GM18867 (cell line): ENCODE measurements around the gene TSPYL6.
"Not testable (repeated sequence)": the region's sequence is repeated elsewhere in the genome, so short reads cannot be mapped to it uniquely, and the experiment has no call there.

Source experiments
- ATAC-seq: cut with Tn5 transposase; IDR thresholded peaks from one replicate; pipeline ENCODE4 v1.9.1; 2021; ENCODE audit warnings: mild to moderate bottlenecking, moderate library complexity; ENCODE audit not compliant: unreplicated experiment

Gene TSPYL6

GRCh38 chr2:54256091-54256694 lies at the start of gene TSPYL6:
Gene TSPYL6, minus strand, starts transcription at chr2:54256229. Its CDS starts 78 bp downstream, at chr2:54256151.
- no peak for ATAC-seq

- ATAC-seq: no peak
These were observed 47.6 kb upstream of the TSPYL6 start for GRCh38 chr2:54303631-54304030.

- no peak for ATAC-seq
These were observed 42.5 kb upstream of the TSPYL6 start for GRCh38 chr2:54298514-54298913.

GRCh38 chr2:54295911-54296310 lies 39.9 kb upstream of the TSPYL6 start:
- no peak for ATAC-seq

GRCh38 chr2:54294665-54295064 lies 38.6 kb upstream of the TSPYL6 start:
- ATAC-seq: not testable (repeated sequence)

GRCh38 chr2:54290356-54291025 lies 34.5 kb upstream of the TSPYL6 start:
- ATAC-seq: no peak

GRCh38 chr2:54289917-54290316 lies 33.9 kb upstream of the TSPYL6 start:
- ATAC-seq: no peak

- no peak for ATAC-seq
These were observed 31.5 kb upstream of the TSPYL6 start for GRCh38 chr2:54287532-54287931.

- no peak for ATAC-seq
These were observed 29.4 kb upstream of the TSPYL6 start for GRCh38 chr2:54285451-54285850.

- ATAC-seq: no peak
These were observed 28.8 kb upstream of the TSPYL6 start for GRCh38 chr2:54284826-54285225.

- no peak for ATAC-seq
These were observed 23.4 kb upstream of the TSPYL6 start for GRCh38 chr2:54279385-54279784.

- ATAC-seq: no peak
These were observed 19.5 kb upstream of the TSPYL6 start for GRCh38 chr2:54275541-54275940.

GRCh38 chr2:54274781-54275242 lies 18.8 kb upstream of the TSPYL6 start:
- no peak for ATAC-seq

GRCh38 chr2:54271843-54272627 lies 16.0 kb upstream of the TSPYL6 start:
- peak; percentile 93 for ATAC-seq

- ATAC-seq: peak; percentile 45
These were observed 15.2 kb upstream of the TSPYL6 start for GRCh38 chr2:54271189-54271588.

GRCh38 chr2:54267577-54267976 lies 11.5 kb upstream of the TSPYL6 start:
- ATAC-seq: no peak

GRCh38 chr2:54265081-54265480 lies 9.1 kb upstream of the TSPYL6 start:
- ATAC-seq: not testable (repeated sequence)

GRCh38 chr2:54262015-54262765 lies 6.2 kb upstream of the TSPYL6 start:
- no peak for ATAC-seq

- ATAC-seq: no peak
These were observed 5.5 kb upstream of the TSPYL6 start for GRCh38 chr2:54261537-54261936.

GRCh38 chr2:54260241-54260595 lies 4.2 kb upstream of the TSPYL6 start:
- no peak for ATAC-seq
